AG04450 (cell line): ENCODE results near the gene EXOC4. TPM values are rescaled to one million over a fixed set of nuclear protein-coding genes. Genes with fewer than 3 reads are reported as not detected.

Experiments
- CTCF ChIA-PET: fragments of 300-600, 350-600 bp; formaldehyde crosslinking; extraction: SDS; loops from one replicate; lab custom pipeline; 2022; ENCODE audit warnings: antibody characterized with exemption, inconsistent platforms; lab: Charles Lee
- POLR2A ChIA-PET: fragments of 350-600 bp; formaldehyde crosslinking; extraction: SDS; loops from one replicate; lab custom pipeline; 2021; ENCODE audit warnings: antibody characterized with exemption, inconsistent platforms; lab: Yijun Ruan, JAX
- DNase-seq: peaks from one replicate; pipeline ENCODE4 v3.0.0-alpha.2; 2011; ENCODE audit warnings: low read depth, low spot score
- H3K27ac ChIP-seq: one replicate; pipeline ENCODE4 v1.5.1; 2012; ENCODE audit warnings: low read depth, low read length, control low read depth
- H3K27me3 ChIP-seq: one replicate; pipeline ENCODE4 v1.6.0; 2012; ENCODE audit warnings: low read length; ENCODE audit not compliant: control insufficient read depth, insufficient read depth
- H3K4me3 ChIP-seq: 2 replicates; pipeline ENCODE4 v1.5.1; 2011; ENCODE audit warnings: mild to moderate bottlenecking, low read depth, low read length, control low read depth
- H3K9me3 ChIP-seq: 2 replicates; pipeline ENCODE4 v1.5.1; 2012; ENCODE audit warnings: low read length; ENCODE audit not compliant: control insufficient read depth, insufficient read depth
- CTCF ChIP-seq: IDR thresholded peaks from 2 replicates; pipeline ENCODE4 v1.5.1; 2011; ENCODE audit warnings: low read depth, low read length, control low read depth, inconsistent platforms
- polyA plus RNA-seq: library from polyadenylated mRNA; depleted of rRNA; stranded (reverse); fragments of >200 nt; gene quantifications from 2 replicates; pipeline ENCODE4 v1.2.3, GENCODE V29; 2011

Gene EXOC4
- polyA plus RNA-seq, 1 experiment = 73.5 TPM

- Histone ChIP-seq H3K4me3 (no peak overlapping the region), H3K27me3 (no peaks in the 10 kb centered on the region), H3K27ac (no peak overlapping the region), H3K9me3 (no peaks in the 10 kb centered on the region)
- TF ChIP-seq CTCF = no peak
- ChIA-PET CTCF (no interaction called here), POLR2A (interaction anchor here (0.7 kb wide), 1 partner anchor 460 kb away, joined by 6 read pairs; no protein-coding TSS in a partner anchor)
- DNase-seq = no peak
These were observed 133.3 kb downstream of the EXOC4 start for GRCh38 chr7:133386205-133386604.

DNA sequence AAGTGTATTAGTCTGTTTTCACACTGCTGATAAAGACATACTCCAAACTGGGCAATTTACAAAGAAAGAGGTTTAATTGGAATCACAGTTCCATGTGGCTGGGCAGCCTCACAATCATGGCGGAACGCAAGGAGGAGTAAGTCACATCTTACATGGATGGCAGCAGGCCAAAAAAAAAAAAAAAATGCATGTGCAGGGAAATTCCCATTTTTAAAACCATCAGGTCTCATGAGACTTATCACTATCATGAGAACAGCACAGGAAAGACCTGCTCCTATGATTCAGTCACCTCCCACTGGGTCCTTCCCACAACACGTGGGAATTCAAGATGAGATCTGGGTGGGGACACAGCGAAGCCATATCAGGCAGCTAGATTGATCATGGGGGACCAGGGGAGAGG, 136.8 kb downstream of the EXOC4 start:
- TF ChIP-seq CTCF = no peak
- Histone ChIP-seq H3K4me3 (no peak overlapping the region), H3K27me3 (no peaks in the 10 kb centered on the region), H3K9me3 (no peaks in the 10 kb centered on the region), H3K27ac (no peak overlapping the region)
- ChIA-PET CTCF (no interaction called here), POLR2A (no interaction called here)
- DNase-seq = no peak

- no peak overlapping the region for H3K27ac ChIP-seq
- H3K9me3 ChIP-seq = no peaks in the 10 kb centered on the region
- POLR2A ChIA-PET = no interaction called here
- TF ChIP-seq CTCF = no peak
- H3K4me3 ChIP-seq = no peak overlapping the region
- no peak for DNase-seq
- CTCF ChIA-PET = no interaction called here
- no peaks in the 10 kb centered on the region for H3K27me3 ChIP-seq
These were observed 138.3 kb downstream of the EXOC4 start for GRCh38 chr7:133391206-133391605.

DNA sequence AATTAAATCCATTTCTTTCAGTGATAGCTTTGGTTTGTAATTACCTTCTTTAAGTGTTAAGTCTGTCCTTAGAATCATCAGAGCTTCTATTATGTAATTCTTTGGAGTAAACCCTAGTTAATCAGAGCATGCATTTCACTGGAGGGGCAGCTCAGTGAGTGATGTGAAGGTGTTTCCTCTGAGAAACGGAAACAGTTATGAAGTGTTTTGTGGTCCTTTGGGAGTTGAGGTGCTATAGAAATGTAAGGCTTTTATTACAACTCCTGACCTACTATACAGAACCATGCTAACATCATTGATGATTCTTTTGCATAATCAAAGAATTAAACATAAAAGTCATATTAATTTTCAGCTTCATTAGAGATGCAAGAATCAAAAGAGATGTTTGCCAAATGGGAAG, 141.5 kb downstream of the EXOC4 start:
- no peak for DNase-seq
- no peaks in the 10 kb centered on the region for H3K27me3 ChIP-seq
- no peak for TF ChIP-seq CTCF
- CTCF ChIA-PET = interaction anchor here (1.2 kb wide), 1 partner anchor 10 kb away, joined by 4 read pairs; no protein-coding TSS in a partner anchor
- POLR2A ChIA-PET = no interaction called here
- H3K27ac ChIP-seq = no peak overlapping the region
- no peak overlapping the region for H3K4me3 ChIP-seq
- H3K9me3 ChIP-seq = no peaks in the 10 kb centered on the region

GRCh38 chr7:133395551-133395950, 142.7 kb downstream of the EXOC4 start:
- Histone ChIP-seq H3K4me3 (no peak overlapping the region), H3K9me3 (no peaks in the 10 kb centered on the region), H3K27me3 (no peaks in the 10 kb centered on the region), H3K27ac (no peak overlapping the region)
- TF ChIP-seq CTCF = no peak
- POLR2A ChIA-PET = no interaction called here
- CTCF ChIA-PET = interaction anchor here (0.9 to 1.5 kb wide), 2 partner anchors 39 to 621 kb away, joined by 3 to 6 read pairs; no protein-coding TSS in a partner anchor
- DNase-seq = no peak
